Activated T-helper 1 cell treated with anti-CD3 and anti-CD28 coated beads, Interleukin-12 subunit alpha, Interleukin-12 subunit beta, Interleukin-2, Interleukin-4 antibody, amounts not matched to agents 30 ng/mL and 10 ng/mL and 1 ng/mL, durations not matched to agents 14 hours and 24 hours and 36 hours (primary cell): ENCODE results near the gene AAR2. TPM values are rescaled to one million over a fixed set of nuclear protein-coding genes. Genes with fewer than 3 reads are reported as not detected.

Experiments
- DNase-seq: peaks from one replicate; pipeline ENCODE4 v3.0.0; 2021; ENCODE audit warnings: low spot score
- H3K27ac Mint-ChIP-seq: one replicate; pipeline ENCODE4 v1.8.0; 2021; ENCODE audit warnings: mild to moderate bottlenecking, mixed read lengths
- H3K27me3 Mint-ChIP-seq: one replicate; pipeline ENCODE4 v1.8.0; 2022; ENCODE audit warnings: mild to moderate bottlenecking, moderate library complexity, mixed read lengths; ENCODE audit not compliant: insufficient read depth
- H3K36me3 Mint-ChIP-seq: one replicate; pipeline ENCODE4 v1.8.0; 2021; ENCODE audit warnings: low read depth, mixed read lengths
- H3K4me1 Mint-ChIP-seq: one replicate; pipeline ENCODE4 v1.8.0; 2021; ENCODE audit warnings: low read depth, mixed read lengths
- H3K4me3 Mint-ChIP-seq: one replicate; pipeline ENCODE4 v1.8.0; 2021; ENCODE audit warnings: mild to moderate bottlenecking, moderate library complexity, mixed read lengths
- H3K9me3 Mint-ChIP-seq: one replicate; pipeline ENCODE4 v1.8.0; 2021; ENCODE audit warnings: mixed read lengths
- intact Hi-C: fragments of 100-400 bp; cut with micrococcal nuclease; formaldehyde crosslinking; loops from one replicate; pipeline ENCODE4 v1.15.1; 2024
- total RNA-seq: library from RNA; stranded (reverse); gene quantifications from 2 replicates; pipeline ENCODE4 v1.2.3, GENCODE V29; 2022

Gene AAR2
- 33.3 and 36.7 TPM in 2 replicates for total RNA-seq

DNA sequence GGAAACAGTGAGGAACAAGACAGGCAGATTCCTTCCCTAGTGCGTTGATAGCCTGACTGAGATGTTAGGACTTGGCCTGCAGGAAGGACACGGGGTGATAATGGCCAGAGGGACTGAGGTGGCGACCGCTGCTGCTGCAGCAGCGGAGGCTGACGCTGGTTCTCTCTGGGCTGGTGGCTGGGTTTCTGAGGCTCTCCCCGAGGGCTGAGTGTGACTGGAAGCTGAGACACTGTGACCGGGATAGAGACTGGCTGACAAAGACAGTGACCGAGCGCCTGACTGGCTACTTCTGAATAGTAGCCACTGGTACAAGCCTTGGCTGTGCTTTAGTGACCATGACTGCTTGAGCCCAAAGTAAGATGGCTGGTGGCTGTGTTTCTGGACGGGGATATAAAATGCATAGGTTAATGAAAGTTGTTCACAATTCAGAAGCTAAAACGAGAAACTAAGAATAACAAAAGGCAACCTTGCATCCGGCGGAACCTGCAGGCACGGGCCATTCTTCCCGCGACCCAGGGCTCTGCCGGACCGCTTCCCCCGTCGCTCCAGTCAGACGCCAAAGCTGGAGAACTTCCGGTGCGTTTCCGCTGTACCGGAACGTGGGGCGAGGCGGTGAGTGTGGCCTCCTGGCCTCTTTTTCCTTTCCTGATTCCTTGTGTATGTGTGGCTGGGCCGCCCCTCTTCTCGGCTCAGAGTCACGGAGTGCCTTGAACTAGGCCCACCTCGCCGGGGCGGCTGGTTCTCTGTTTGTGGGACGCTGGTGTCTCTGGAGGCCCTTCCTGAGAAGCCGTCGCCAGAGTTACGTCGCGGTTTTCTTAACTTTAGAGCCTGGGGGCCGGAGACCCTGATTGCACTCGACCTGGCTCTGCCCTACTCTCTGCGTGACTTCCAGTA is at the start of gene AAR2:
TSS of gene AAR2 (plus strand) at position 587 of the 894 bp plus-strand sequence. CDS start 3,391 bp downstream, outside the sequence.
- peak; percentile 76 for DNase-seq
- Mint-ChIP-seq H3K36me3 (peaks cover 17% of the 10 kb centered on the region), H3K9me3 (no peaks in the 10 kb centered on the region), H3K27ac (peak within 1 kb of the TSS; percentile 91), H3K4me3 (peak within 1 kb of the TSS; percentile 88), H3K4me1 (peaks cover 30% of the 10 kb centered on the region), H3K27me3 (no peaks in the 10 kb centered on the region)
- intact Hi-C loops: loop anchor here (1.0 to 5.0 kb wide), 2 partner anchors 186 to 511 kb away; partner anchors contain the start of gene NDRG3

- Mint-ChIP-seq H3K9me3 (no peaks in the 10 kb centered on the region), H3K36me3 (no peaks in the 10 kb centered on the region), H3K27me3 (peaks cover 2% of the 10 kb centered on the region), H3K27ac (no peak overlapping the region), H3K4me3 (no peak overlapping the region), H3K4me1 (no peaks in the 10 kb centered on the region)
- DNase-seq: no peak
- intact Hi-C loops: no loop called here
These were observed 42.1 kb upstream of the AAR2 start for GRCh38 chr20:36193977-36194712.

GRCh38 chr20:36196676-36197075 is 39.6 kb upstream of the AAR2 start:
- H3K36me3 Mint-ChIP-seq: no peaks in the 10 kb centered on the region
- H3K9me3 Mint-ChIP-seq: no peaks in the 10 kb centered on the region
- intact Hi-C loops: no loop called here
- peaks cover 2% of the 10 kb centered on the region for H3K27me3 Mint-ChIP-seq
- no peaks in the 10 kb centered on the region for H3K4me1 Mint-ChIP-seq
- H3K27ac Mint-ChIP-seq: no peak overlapping the region
- no peak for DNase-seq
- H3K4me3 Mint-ChIP-seq: no peak overlapping the region

DNA sequence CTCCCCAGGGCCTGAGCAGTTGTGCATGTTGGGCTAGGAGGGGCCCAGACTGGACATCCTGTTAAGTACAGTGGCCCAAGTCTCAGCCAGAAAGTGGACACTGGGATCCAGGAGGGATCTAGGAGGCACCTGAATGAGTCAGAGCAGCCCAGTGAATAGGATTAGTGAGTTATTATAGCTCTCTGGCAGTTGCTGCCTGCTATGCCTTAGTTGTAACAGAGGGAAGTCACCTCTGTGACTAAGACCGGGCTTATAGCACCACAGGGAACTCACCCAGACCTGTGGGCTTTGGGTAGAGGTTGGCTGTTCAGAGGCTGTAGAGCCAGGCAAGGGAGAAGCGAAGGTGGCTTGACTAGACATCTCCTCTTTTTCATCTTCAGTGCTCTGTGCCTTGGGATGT is 39.0 kb upstream of the AAR2 start:
- Mint-ChIP-seq H3K27ac (no peak overlapping the region), H3K9me3 (no peaks in the 10 kb centered on the region), H3K4me3 (no peak overlapping the region), H3K36me3 (no peaks in the 10 kb centered on the region), H3K27me3 (peaks cover 2% of the 10 kb centered on the region), H3K4me1 (no peaks in the 10 kb centered on the region)
- no peak for DNase-seq
- intact Hi-C loops: no loop called here

DNA sequence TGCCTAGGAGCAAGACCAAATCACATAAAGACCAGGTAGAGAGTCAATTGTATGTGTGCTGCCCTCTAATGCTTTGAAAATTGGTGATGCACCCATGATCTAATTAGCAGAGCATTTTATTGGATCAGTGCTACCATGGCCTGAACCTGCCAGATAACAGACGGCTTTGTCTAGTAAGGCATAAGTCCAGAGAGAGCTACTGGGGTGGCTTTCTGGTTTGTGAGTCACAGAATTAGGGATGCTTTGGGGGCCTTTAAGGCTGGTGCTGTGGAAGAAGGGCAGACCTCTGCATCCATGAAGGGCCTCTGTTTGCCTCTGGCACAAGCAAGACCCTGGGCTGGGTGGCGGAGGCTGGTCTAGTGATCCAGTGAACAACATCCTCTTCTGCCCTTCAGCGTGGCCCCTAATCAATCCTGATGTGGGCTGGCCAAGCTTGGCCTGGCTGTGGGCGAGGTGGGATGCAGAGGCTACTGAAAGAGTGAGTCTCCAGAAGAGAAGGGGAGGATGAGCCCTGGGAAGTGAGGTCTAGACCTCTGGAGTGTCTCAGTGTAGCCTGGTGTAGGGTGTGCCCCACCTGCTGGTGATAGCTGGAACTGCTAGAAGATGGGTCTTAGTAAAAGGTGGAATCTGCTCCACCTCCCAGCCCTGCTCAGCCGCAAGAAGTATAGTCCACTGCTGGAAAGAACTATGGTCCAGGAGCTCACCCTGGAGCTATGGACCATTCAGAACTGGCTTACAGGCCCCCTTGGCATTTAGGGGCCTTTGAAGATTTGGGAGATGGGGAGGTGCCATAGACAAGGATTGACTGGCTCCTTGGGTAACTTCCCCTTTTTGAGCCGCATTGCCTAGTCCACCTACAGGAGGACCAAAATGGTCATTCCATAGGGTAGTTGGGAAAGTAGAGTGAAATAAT is 36.7 kb upstream of the AAR2 start:
- H3K27me3 Mint-ChIP-seq: peaks cover 4% of the 10 kb centered on the region
- no peaks in the 10 kb centered on the region for H3K9me3 Mint-ChIP-seq
- peaks cover 5% of the 10 kb centered on the region for H3K4me1 Mint-ChIP-seq
- intact Hi-C loops: loop anchor here (1.0 kb wide), 2 partner anchors 43 to 207 kb away; no protein-coding TSS in a partner anchor
- no peak overlapping the region for H3K4me3 Mint-ChIP-seq
- peak; percentile 49 for DNase-seq
- no peaks in the 10 kb centered on the region for H3K36me3 Mint-ChIP-seq
- no peak overlapping the region for H3K27ac Mint-ChIP-seq

DNA sequence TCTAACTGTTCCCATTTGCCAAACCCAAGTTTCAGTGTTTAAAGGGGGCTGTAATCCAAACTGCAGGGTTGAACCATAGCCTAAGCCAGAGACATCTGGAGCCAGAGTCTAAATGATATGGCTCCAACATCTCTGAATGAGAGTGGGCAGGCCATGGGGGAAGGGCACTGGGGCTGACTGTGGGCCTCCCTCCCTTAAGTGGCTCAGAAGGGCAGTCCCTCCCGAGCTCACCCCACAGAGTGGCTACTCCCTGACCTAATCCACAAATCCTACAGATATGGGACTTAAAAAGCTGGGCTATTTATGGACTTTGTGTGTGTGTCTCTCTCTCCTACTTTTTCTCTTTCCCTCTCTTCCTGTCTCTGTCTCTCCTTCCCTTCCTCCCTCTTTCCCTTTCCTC is 35.8 kb upstream of the AAR2 start:
- Mint-ChIP-seq H3K27ac (no peak overlapping the region), H3K27me3 (peaks cover 4% of the 10 kb centered on the region), H3K36me3 (no peaks in the 10 kb centered on the region), H3K9me3 (no peaks in the 10 kb centered on the region), H3K4me1 (peaks cover 5% of the 10 kb centered on the region), H3K4me3 (no peak overlapping the region)
- no peak for DNase-seq
- intact Hi-C loops: no loop called here

DNA sequence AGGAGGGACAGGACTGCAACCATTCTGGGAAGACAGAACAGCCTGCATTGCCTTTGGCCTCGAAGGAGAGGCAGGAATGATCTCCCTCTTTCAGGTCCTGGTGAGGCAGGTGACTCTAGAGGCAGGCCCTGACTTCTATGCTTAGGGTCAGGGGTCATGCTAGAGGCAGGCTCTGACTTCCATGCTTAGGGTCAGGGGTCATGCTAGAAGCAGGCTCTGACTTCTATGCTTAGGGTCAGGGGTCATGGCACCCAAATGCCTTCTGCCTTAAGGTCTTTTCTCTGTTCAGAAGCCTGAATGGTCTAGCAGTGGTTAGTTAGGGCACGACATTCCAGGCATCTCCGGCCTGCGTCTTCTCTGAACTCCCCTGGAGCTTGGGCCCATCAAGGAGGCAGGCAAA is 35.1 kb upstream of the AAR2 start:
- no peak overlapping the region for H3K27ac Mint-ChIP-seq
- no peaks in the 10 kb centered on the region for H3K9me3 Mint-ChIP-seq
- H3K4me1 Mint-ChIP-seq: peaks cover 5% of the 10 kb centered on the region
- intact Hi-C loops: no loop called here
- peaks cover 4% of the 10 kb centered on the region for H3K27me3 Mint-ChIP-seq
- H3K36me3 Mint-ChIP-seq: no peaks in the 10 kb centered on the region
- H3K4me3 Mint-ChIP-seq: no peak overlapping the region
- no peak for DNase-seq

DNA sequence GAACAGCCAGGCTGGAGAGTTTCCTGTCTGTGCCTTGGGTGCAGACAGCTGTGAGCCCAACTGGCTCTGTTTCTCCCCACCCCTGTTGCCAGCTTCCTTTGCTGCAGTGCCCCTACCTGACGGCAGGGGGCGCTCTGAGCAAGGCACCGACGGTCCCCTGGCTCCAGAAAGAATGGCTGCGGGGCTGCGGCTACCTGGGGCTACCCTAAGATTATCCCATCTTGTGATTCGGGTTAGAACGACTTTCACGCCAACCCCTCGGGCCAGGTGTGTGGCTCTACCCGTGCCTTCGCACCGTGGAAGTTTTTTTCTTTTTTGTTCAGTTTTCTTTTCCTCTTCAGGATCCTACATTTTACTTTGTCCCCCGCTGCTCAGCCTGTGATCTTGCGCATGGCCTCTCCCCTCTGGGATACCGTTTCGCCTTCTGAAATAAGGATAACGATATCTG is 33.4 kb upstream of the AAR2 start:
- peaks cover 5% of the 10 kb centered on the region for H3K4me1 Mint-ChIP-seq
- H3K27me3 Mint-ChIP-seq: peaks cover 4% of the 10 kb centered on the region
- H3K4me3 Mint-ChIP-seq: no peak overlapping the region
- no peaks in the 10 kb centered on the region for H3K9me3 Mint-ChIP-seq
- H3K27ac Mint-ChIP-seq: no peak overlapping the region
- intact Hi-C loops: loop anchor here (1.0 kb wide), 1 partner anchor 236 kb away; no protein-coding TSS in a partner anchor
- H3K36me3 Mint-ChIP-seq: no peaks in the 10 kb centered on the region
- DNase-seq: peak; percentile 72

GRCh38 chr20:36203861-36204260 is 32.4 kb upstream of the AAR2 start:
- H3K27me3 Mint-ChIP-seq: peaks cover 4% of the 10 kb centered on the region
- no peaks in the 10 kb centered on the region for H3K36me3 Mint-ChIP-seq
- no peak overlapping the region for H3K27ac Mint-ChIP-seq
- no peaks in the 10 kb centered on the region for H3K9me3 Mint-ChIP-seq
- H3K4me1 Mint-ChIP-seq: peaks cover 5% of the 10 kb centered on the region
- no peak for DNase-seq
- H3K4me3 Mint-ChIP-seq: no peak overlapping the region
- intact Hi-C loops: no loop called here

DNA sequence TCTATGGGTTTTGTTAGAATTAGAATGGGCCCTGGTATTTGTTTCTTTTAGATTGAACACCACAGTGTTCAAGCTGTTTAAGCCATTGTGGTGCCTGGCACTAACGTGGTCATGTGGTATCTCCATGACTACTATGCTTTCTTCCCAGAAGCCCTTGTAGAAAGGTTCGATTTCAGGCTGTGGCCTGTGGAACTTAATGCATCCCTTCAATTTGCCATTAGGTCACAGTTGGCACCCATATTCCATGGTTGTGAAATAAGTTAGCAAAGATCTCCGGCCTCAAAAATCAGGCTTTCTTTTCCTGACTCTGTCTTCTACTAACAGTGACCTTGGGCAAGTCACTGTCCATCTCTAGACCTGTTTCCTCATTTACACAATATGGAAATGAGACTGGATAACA is 31.3 kb upstream of the AAR2 start:
- no peaks in the 10 kb centered on the region for H3K36me3 Mint-ChIP-seq
- H3K27ac Mint-ChIP-seq: no peak overlapping the region
- H3K27me3 Mint-ChIP-seq: peaks cover 4% of the 10 kb centered on the region
- intact Hi-C loops: no loop called here
- no peaks in the 10 kb centered on the region for H3K9me3 Mint-ChIP-seq
- peaks cover 5% of the 10 kb centered on the region for H3K4me1 Mint-ChIP-seq
- no peak overlapping the region for H3K4me3 Mint-ChIP-seq
- DNase-seq: no peak

DNA sequence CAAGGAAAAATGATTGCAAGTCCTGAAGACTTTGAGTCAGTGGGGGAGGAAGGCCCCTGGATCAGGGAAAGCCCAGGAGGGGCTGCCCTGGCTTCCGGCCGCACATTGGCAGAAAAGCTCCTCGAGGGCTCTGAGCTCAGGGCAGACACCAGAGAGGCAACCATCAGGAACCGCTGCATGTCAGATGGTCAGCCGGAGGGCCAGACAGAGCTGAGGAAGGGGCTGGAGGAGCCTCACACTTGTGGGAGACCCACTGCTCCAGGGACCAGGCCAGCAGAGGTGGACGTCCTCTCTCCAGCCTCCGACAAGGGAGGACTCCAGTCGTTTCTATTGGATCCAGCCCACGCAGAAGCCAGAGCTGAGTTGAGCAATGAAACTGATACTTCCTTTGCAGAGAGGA is 30.2 kb upstream of the AAR2 start:
- peaks cover 5% of the 10 kb centered on the region for H3K4me1 Mint-ChIP-seq
- H3K4me3 Mint-ChIP-seq: no peak overlapping the region
- intact Hi-C loops: no loop called here
- no peaks in the 10 kb centered on the region for H3K36me3 Mint-ChIP-seq
- no peak for DNase-seq
- H3K27me3 Mint-ChIP-seq: peaks cover 4% of the 10 kb centered on the region
- H3K9me3 Mint-ChIP-seq: no peaks in the 10 kb centered on the region
- H3K27ac Mint-ChIP-seq: no peak overlapping the region

DNA sequence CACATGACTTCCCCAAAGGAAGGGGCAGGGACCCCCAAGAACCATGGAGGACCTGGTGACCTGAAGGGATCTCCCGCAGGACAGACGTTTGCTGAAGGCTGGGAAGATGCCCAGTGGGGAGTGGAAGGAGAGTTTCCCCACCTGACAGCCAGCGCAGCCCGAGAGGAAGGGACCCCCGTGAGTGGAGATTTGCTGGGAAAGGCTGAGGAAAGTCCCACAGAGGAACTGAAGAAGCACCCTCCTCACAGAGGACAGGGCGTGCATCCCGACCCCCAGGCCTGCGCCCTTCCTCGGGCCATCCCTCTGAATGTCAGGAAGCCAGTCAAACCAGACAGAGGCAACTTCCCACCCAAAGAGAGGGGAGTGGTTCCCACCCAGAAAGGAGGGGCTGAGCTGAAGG is 29.6 kb upstream of the AAR2 start:
- H3K36me3 Mint-ChIP-seq: no peaks in the 10 kb centered on the region
- intact Hi-C loops: no loop called here
- no peak overlapping the region for H3K27ac Mint-ChIP-seq
- H3K27me3 Mint-ChIP-seq: peaks cover 4% of the 10 kb centered on the region
- DNase-seq: no peak
- H3K4me1 Mint-ChIP-seq: peaks cover 5% of the 10 kb centered on the region
- no peak overlapping the region for H3K4me3 Mint-ChIP-seq
- no peaks in the 10 kb centered on the region for H3K9me3 Mint-ChIP-seq
